LNCAP (cell line): ENCODE data around the gene SBF2.

Experiments
- CTCF ChIP-seq: fragments of 450-650 bp; IDR thresholded peaks from 2 replicates; pipeline ENCODE4 v1.5.1; 2017; ENCODE audit warnings: mild to moderate bottlenecking

SBF2 gene

GRCh38 chr11:10293423-10294289, at the start of gene SBF2:
SBF2 (minus strand) TSS chr11:10294219; CDS start chr11:10294069, 150 bp downstream.
- no peak for TF ChIP-seq CTCF

GRCh38 chr11:10338287-10338686, 44.3 kb upstream of the SBF2 start:
- no peak for TF ChIP-seq CTCF

GRCh38 chr11:10333490-10333889, 39.5 kb upstream of the SBF2 start:
- no peak for TF ChIP-seq CTCF

- no peak for TF ChIP-seq CTCF
Measured at GRCh38 chr11:10331548-10332289, 37.7 kb upstream of the SBF2 start.

- TF ChIP-seq CTCF: no peak
Measured at GRCh38 chr11:10329935-10330334, 35.9 kb upstream of the SBF2 start.

- no peak for TF ChIP-seq CTCF
Measured at GRCh38 chr11:10329356-10329755, 35.3 kb upstream of the SBF2 start.

- no peak for TF ChIP-seq CTCF
Measured at GRCh38 chr11:10328314-10329098, 34.5 kb upstream of the SBF2 start.
